Naive thymus-derived CD4-positive, alpha-beta T cell (primary cell): Measurements from ENCODE around the gene CTSF. TPM values are rescaled to one million over a fixed set of nuclear protein-coding genes. Genes with fewer than 3 reads are reported as not detected.

Experiments
- ATAC-seq: fragments of 150-1000 bp; cut with Tn5 transposase; 2 replicates; pipeline ENCODE4 v1.10.0; 2021; ENCODE audit warnings: mild to moderate bottlenecking, moderate library complexity
- CTCF ChIA-PET: fragments of 350-600 bp; sonication (Branson Sonifier 250); formaldehyde crosslinking; loops from one replicate; lab custom pipeline; 2021; ENCODE audit warnings: antibody characterized with exemption; lab: Charles Lee
- POLR2A ChIA-PET: fragments of 350-600 bp; sonication (Branson Sonifier 250); formaldehyde crosslinking; loops from one replicate; lab custom pipeline; 2021; ENCODE audit warnings: antibody characterized with exemption, inconsistent platforms; lab: Charles Lee
- DNase-seq, 9 donors: peaks; one replicate each; pipeline versions ENCODE4 v3.0.0 to v3.0.0-alpha.2; 2020 to 2022; ENCODE audit warnings: mixed read lengths in 1 of 9
- H3K27ac ChIP-seq: one replicate; pipeline ENCODE4 v1.7.0; 2013; ENCODE audit warnings: mild to moderate bottlenecking, low read depth, low read length, moderate library complexity
- H3K27me3 ChIP-seq, 2 donors: one replicate each; pipeline ENCODE4 v1.7.0; 2013; ENCODE audit warnings: low read length in 2 of 2, mild to moderate bottlenecking in 2 of 2, moderate library complexity in 2 of 2; ENCODE audit not compliant: control insufficient read depth in 2 of 2, insufficient read depth in 2 of 2
- H3K36me3 ChIP-seq, 3 experiments: 1 replicate in 2 of 3; 2 replicates in 1 of 3; pipeline ENCODE4 v1.7.0; 2013; ENCODE audit warnings: low read length in 3 of 3, mild to moderate bottlenecking in 3 of 3, moderate library complexity in 1 of 3; ENCODE audit not compliant: insufficient read depth in 3 of 3, control insufficient read depth in 2 of 3
- H3K4me1 ChIP-seq, 2 donors: one replicate each; pipeline ENCODE4 v1.7.0; 2013; ENCODE audit warnings: low read length in 2 of 2, mild to moderate bottlenecking in 2 of 2, moderate library complexity in 1 of 2; ENCODE audit not compliant: control insufficient read depth in 2 of 2, insufficient read depth in 2 of 2
- H3K4me3 ChIP-seq: 2 replicates; pipeline ENCODE4 v1.7.0; 2013; ENCODE audit warnings: mild to moderate bottlenecking, low read length
- H3K9me3 ChIP-seq, 3 experiments: 1 replicate in 2 of 3; 2 replicates in 1 of 3; pipeline ENCODE4 v1.7.0; 2013; ENCODE audit warnings: low read length in 3 of 3; ENCODE audit not compliant: control insufficient read depth in 2 of 3
- H3K27ac Mint-ChIP-seq, 9 donors: one replicate each; pipeline ENCODE4 v1.8.0; 2020 to 2022; ENCODE audit warnings: mixed read lengths in 9 of 9, mild to moderate bottlenecking in 8 of 9, moderate library complexity in 5 of 9, inconsistent platforms in 2 of 9
- H3K27me3 Mint-ChIP-seq, 5 donors: one replicate each; pipeline ENCODE4 v1.8.0; 2021 to 2022; ENCODE audit warnings: mixed read lengths in 5 of 5, mild to moderate bottlenecking in 1 of 5
- H3K36me3 Mint-ChIP-seq, 5 donors: one replicate each; pipeline ENCODE4 v1.8.0; 2020 to 2022; ENCODE audit warnings: mixed read lengths in 5 of 5, mild to moderate bottlenecking in 3 of 5, inconsistent platforms in 1 of 5
- H3K4me1 Mint-ChIP-seq, 7 donors: one replicate each; pipeline ENCODE4 v1.8.0; 2020 to 2022; ENCODE audit warnings: mixed read lengths in 7 of 7, mild to moderate bottlenecking in 3 of 7, inconsistent platforms in 1 of 7
- H3K4me3 Mint-ChIP-seq, 10 donors: one replicate each; pipeline ENCODE4 v1.8.0; 2020 to 2022; ENCODE audit warnings: mild to moderate bottlenecking in 10 of 10, mixed read lengths in 10 of 10, moderate library complexity in 6 of 10, inconsistent platforms in 2 of 10
- H3K9me3 Mint-ChIP-seq, 11 donors: one replicate each; pipeline ENCODE4 v1.8.0; 2020 to 2022; ENCODE audit warnings: mixed read lengths in 11 of 11, mild to moderate bottlenecking in 4 of 11, inconsistent platforms in 1 of 11, moderate library complexity in 1 of 11
- intact Hi-C, 2 donors: fragments of 100-400 bp; cut with micrococcal nuclease; formaldehyde crosslinking; loops; one replicate each; pipeline ENCODE4 v1.15.1; 2023
- polyA plus RNA-seq, 2 donors: library from polyadenylated mRNA; unstranded; fragments of 300-500 nt; fragmentation: Illumina TruSeq; gene quantifications; one replicate each; pipeline ENCODE4 v1.2.3, GENCODE V29; 2021
- total RNA-seq, 6 experiments: library from RNA in 5 of 6; stranded (reverse) in 5 of 6; gene quantifications; 1 replicate in 5 of 6; 2 replicates in 1 of 6; pipeline ENCODE4 v1.2.3 and lab custom pipeline; 2021 to 2026

Gene CTSF
- total RNA-seq, result 10 to 100 TPM in 4 of 5 experiments, 1 to 10 TPM in 1; 2.3 to 49.7 (median 21.1) TPM
- polyA plus RNA-seq, result 10 to 100 TPM; 27.3 to 28.8 TPM
- total RNA-seq (lab: John Stamatoyannopoulos, UW), result 24.2 reads per million, percentile 55 among the genes with 10 or more reads in this experiment

DNA sequence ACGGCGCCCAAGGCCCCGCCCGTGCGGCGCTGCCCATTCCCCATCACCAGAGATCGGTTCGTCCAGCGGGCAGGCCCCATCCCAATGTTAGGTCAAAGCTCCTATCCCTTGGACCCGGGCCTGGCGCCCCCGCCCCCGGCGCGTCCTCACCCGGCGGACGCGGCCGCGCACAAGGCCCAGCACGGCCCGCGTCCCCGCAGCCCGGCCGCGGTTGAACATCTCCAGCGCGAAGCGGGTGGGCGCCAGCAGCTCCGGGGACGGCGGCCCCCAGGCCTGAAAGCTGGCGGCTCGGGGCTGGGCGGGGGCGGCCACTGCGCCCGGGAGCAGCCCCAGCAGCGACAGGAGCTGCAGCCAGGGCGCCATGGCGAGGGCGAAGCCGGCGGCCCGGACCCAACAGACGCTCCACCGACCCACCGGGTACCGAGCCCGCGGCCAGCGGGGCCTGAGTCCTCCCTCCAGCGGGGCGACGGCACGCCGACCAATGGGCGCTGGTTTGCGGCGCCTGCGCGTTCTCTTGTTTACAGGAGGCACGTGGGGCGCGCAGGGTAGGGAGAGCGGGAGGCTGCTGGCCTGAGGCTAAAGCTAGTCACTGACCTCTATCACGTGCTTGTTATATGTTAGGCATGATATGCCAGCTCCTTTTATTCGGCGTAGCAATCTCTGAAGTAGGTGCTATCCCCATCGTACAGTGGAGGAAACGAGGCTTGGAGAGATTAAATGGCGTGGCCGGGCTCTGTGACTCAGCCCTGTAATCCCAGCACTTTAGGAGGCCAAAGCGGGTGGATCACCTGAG lies at the start of gene CTSF:
Gene CTSF, minus strand, starts transcription at position 483 of the 793 bp plus-strand sequence. Its CDS starts 120 bp downstream, at position 363.
- POLR2A ChIA-PET, result interaction anchor here (0.6 to 3.0 kb wide), 9 partner anchors 9 to 273 kb away, joined by 3 to 18 read pairs (median 4); partner anchors contain the start of genes RBM14, RBM4, RBM4B and ZDHHC24
- no peaks in the 10 kb centered on the region for H3K27me3 ChIP-seq
- Mint-ChIP-seq H3K36me3 (peaks cover 0 to 3% (median 0%) of the 10 kb centered on the region in 5 donors), H3K4me1 (peaks cover 2 to 13% (median 8%) of the 10 kb centered on the region in 7 donors), H3K27ac (peak within 1 kb of the TSS in 8 of 9 donors; percentile 77 to 90 (median 82)), H3K27me3 (peaks cover 0 to 36% (median 0%) of the 10 kb centered on the region in 5 donors), H3K4me3 (peak within 1 kb of the TSS; percentile 77 to 89 (median 82)), H3K9me3 (no peaks in the 10 kb centered on the region)
- no peaks in the 10 kb centered on the region for H3K36me3 ChIP-seq
- peak within 1 kb of the TSS; percentile 58 for H3K27ac ChIP-seq
- H3K9me3 ChIP-seq, result no peaks in the 10 kb centered on the region
- CTCF ChIA-PET, result interaction anchor here (0.6 to 2.9 kb wide), 4 partner anchors 9 to 1836 kb away, joined by 3 to 20 read pairs (median 6); partner anchors contain the start of gene RBM4B
- intact Hi-C loops, result loop anchor here in 1 of 2 donors (2.0 kb wide), 1 partner anchor 22 kb away; the partner anchor contains the start of genes ACTN3 and ZDHHC24
- H3K4me3 ChIP-seq, result peak within 1 kb of the TSS; percentile 65
- H3K4me1 ChIP-seq, result peaks cover 0 to 6% of the 10 kb centered on the region in 2 donors
- DNase-seq, result peak; percentile 55 to 72 (median 61)
- ATAC-seq, result peak; percentile 93

DNA sequence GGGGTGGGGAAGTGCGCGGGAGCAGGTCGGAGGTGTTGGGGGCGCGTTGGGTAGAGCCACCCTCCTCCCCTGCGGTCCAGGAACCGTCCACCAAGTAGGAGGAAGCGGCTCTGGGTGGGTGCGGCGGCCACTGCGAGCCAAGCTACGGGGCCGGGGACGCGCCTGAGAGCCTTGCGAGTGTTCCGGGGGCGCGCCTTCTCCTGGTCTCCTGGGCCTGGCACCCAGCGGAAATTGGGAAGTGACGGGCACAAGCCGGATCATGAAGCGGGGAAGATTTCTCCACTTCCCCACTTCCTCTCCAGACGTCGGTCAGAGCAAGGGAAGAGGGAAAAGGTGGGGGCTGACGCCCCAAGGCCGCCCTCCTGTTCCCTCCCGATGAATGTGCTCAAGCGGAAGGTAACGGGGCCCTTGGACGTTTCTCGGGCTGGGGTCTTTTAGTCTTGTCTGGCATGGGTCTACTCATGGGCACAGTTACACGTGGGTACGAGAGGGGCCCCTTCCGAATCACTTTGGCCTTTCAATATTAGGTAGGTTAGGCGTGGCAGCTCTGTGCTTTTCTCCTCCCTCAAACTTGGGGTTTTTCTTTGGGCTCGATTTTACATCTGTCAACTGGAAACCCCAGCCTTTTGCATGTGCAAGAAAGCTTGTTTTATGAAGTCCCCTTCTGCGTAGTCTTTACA lies 48.9 kb upstream of the CTSF start:
- Mint-ChIP-seq H3K36me3 (peaks cover 4 to 37% (median 17%) of the 10 kb centered on the region in 5 donors), H3K4me1 (peaks cover 32 to 62% (median 52%) of the 10 kb centered on the region in 7 donors), H3K9me3 (peaks cover 0 to 10% (median 0%) of the 10 kb centered on the region in 11 donors), H3K27ac (peak overlapping the region; percentile 96 to 99 (median 98)), H3K4me3 (peak overlapping the region; percentile 86 to 99 (median 98)), H3K27me3 (peaks cover 0 to 3% (median 0%) of the 10 kb centered on the region in 5 donors)
- H3K9me3 ChIP-seq, result no peaks in the 10 kb centered on the region
- no peaks in the 10 kb centered on the region for H3K27me3 ChIP-seq
- peaks cover 36 to 37% of the 10 kb centered on the region in 2 donors for H3K4me1 ChIP-seq
- H3K27ac ChIP-seq, result peak overlapping the region; percentile 83
- intact Hi-C loops, result loop anchor here (2.0 to 10.0 kb wide), 10 partner anchors 40 to 1195 kb away; partner anchors contain the start of genes KDM2A (in 2 of the 2), ACTN3 (in 1 of the 2), CDK2AP2 (in 1 of the 2) and DPP3 (in 1 of the 2)
- H3K36me3 ChIP-seq, result peaks cover 0 to 11% (median 0%) of the 10 kb centered on the region in 3 experiments
- peak overlapping the region; percentile 97 for H3K4me3 ChIP-seq
- ChIA-PET CTCF (interaction anchor here (1.0 to 2.4 kb wide), 4 partner anchors 21 to 61 kb away, joined by 3 to 15 read pairs (median 9); partner anchors contain the start of genes RBM4 and RBM4B), POLR2A (interaction anchor here (0.6 to 12.0 kb wide), 31 partner anchors 8 to 1012 kb away, joined by 3 to 376 read pairs (median 4); partner anchors contain the start of genes ACTN3, CCDC87, CCS and CTSF)
- ATAC-seq (no peak), DNase-seq (peak in 4 of 9 donors; percentile 28 to 59 (median 34))

DNA sequence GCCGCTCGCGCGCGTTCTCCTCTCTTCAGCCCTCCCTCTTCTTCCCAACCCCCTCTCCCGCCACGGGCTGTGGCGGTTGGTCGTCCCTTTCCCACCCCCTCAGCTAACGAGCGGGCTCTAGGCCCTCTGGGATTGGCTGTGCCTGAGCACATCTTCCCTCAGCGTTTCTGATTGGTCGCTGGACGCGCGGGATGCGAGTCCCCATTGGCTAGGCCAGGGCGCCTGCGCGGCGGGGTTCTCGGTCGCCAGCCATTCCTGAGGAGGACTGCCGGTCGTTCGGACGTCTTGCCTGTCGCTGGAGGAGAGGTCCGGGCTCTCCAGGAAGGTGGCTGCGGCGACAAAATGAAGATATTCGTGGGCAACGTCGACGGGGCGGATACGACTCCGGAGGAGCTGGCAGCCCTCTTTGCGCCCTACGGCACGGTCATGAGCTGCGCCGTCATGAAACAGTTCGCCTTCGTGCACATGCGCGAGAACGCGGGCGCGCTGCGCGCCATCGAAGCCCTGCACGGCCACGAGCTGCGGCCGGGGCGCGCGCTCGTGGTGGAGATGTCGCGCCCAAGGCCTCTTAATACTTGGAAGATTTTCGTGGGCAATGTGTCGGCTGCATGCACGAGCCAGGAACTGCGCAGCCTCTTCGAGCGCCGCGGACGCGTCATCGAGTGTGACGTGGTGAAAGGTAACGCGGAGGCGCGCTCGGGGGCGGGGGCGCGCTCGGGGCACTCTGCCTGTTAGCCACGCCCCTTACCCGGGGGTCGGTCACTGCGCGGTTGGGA lies 48.2 kb upstream of the CTSF start, which contains the start of gene RBM14:
Gene RBM14, plus strand, starts transcription at position 252 of the 776 bp plus-strand sequence. Its CDS starts 91 bp downstream, at position 343.
- intact Hi-C loops, result loop anchor here (1.0 to 10.0 kb wide), 16 partner anchors 23 to 1194 kb away; partner anchors contain the start of genes ACTN3 (in 2 of the 2), CCDC87 (in 2 of the 2), CCS (in 2 of the 2) and KDM2A (in 2 of the 2)
- DNase-seq (peak; percentile 96 to 99 (median 99)), ATAC-seq (peak; percentile 88)
- Mint-ChIP-seq H3K27me3 (peaks cover 0 to 3% (median 0%) of the 10 kb centered on the region in 5 donors), H3K4me3 (peak within 1 kb of the TSS; percentile 86 to 99 (median 98)), H3K9me3 (peaks cover 0 to 10% (median 0%) of the 10 kb centered on the region in 11 donors), H3K27ac (peak within 1 kb of the TSS; percentile 96 to 99 (median 98)), H3K36me3 (peaks cover 4 to 37% (median 15%) of the 10 kb centered on the region in 5 donors), H3K4me1 (peaks cover 26 to 55% (median 47%) of the 10 kb centered on the region in 7 donors)
- Histone ChIP-seq H3K27ac (peak within 1 kb of the TSS; percentile 83), H3K27me3 (no peaks in the 10 kb centered on the region), H3K4me3 (peak within 1 kb of the TSS; percentile 97), H3K9me3 (no peaks in the 10 kb centered on the region), H3K36me3 (peaks cover 0 to 11% (median 0%) of the 10 kb centered on the region in 3 experiments), H3K4me1 (peaks cover 29 to 30% of the 10 kb centered on the region in 2 donors)
- CTCF ChIA-PET, result interaction anchor here (0.6 to 2.4 kb wide), 5 partner anchors 22 to 61 kb away, joined by 3 to 15 read pairs (median 3); partner anchors contain the start of genes RBM4 and RBM4B
- POLR2A ChIA-PET, result interaction anchor here (0.6 to 12.0 kb wide), 32 partner anchors 9 to 1013 kb away, joined by 3 to 376 read pairs (median 4); partner anchors contain the start of genes ACTN3, CCDC87, CCS and CTSF

DNA sequence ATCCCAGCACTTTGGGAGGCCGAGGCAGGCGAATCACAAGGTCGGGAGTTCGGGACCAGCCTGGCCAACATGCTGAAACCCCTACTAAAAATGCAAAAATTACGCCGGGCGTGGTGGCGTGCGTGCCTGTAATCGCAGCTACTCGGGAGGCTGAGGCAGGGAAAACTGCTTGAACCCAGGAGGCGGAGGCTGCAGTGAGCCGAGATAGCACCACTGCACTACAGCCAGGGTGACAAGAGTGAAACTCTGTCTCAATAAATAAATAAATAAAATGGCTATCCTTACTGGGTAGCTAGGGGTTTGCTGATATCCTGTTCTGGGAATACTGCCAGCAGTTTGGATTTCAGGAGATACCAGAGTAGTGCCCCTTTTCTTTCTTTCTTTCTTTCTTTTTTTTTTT lies 45.7 kb upstream of the CTSF start:
- Histone ChIP-seq H3K4me3 (no peak overlapping the region), H3K4me1 (peaks cover 12 to 18% of the 10 kb centered on the region in 2 donors), H3K9me3 (no peaks in the 10 kb centered on the region), H3K36me3 (peaks cover 0 to 11% (median 0%) of the 10 kb centered on the region in 3 experiments), H3K27ac (no peak overlapping the region), H3K27me3 (no peaks in the 10 kb centered on the region)
- Mint-ChIP-seq H3K4me3 (no peak overlapping the region), H3K27me3 (peaks cover 0 to 3% (median 0%) of the 10 kb centered on the region in 5 donors), H3K36me3 (peaks cover 2 to 30% (median 13%) of the 10 kb centered on the region in 5 donors), H3K9me3 (peaks cover 0 to 7% (median 0%) of the 10 kb centered on the region in 11 donors), H3K27ac (no peak overlapping the region), H3K4me1 (peaks cover 18 to 44% (median 40%) of the 10 kb centered on the region in 7 donors)
- ChIA-PET CTCF (interaction anchor here (0.6 to 0.7 kb wide), 2 partner anchors 64 to 176 kb away, joined by 3 read pairs; no protein-coding TSS in a partner anchor), POLR2A (interaction anchor here (0.9 to 6.8 kb wide), 3 partner anchors 20 to 229 kb away, joined by 3 to 90 read pairs (median 19); partner anchors contain the start of genes CCDC87, CCS and RBM4)
- intact Hi-C loops, result loop anchor here in 1 of 2 donors (10.0 kb wide), 1 partner anchor 129 kb away; the partner anchor contains the start of gene DPP3
- ATAC-seq (no peak), DNase-seq (no peak)

DNA sequence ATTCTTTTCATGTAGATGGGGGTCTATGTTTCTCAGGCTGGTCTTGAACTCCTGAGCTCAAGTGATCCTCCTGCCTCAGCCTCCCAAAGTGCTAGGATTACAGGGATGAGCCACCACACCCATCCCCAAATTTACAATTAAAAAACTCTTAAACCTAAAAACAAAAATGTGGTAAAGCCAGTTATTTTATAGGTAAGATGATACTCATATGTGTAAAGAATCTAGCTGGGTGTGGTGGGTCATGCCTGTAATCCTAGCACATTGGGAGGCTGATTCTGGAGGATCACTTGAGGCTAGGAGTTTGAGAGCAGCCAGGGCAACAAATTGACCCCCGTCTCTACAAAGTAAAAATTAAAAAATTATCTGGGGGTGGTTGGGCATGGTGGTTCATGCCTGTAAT lies 44.1 kb upstream of the CTSF start:
- peaks cover 0 to 10% (median 0%) of the 10 kb centered on the region in 3 experiments for H3K36me3 ChIP-seq
- H3K4me3 ChIP-seq, result no peak overlapping the region
- no peaks in the 10 kb centered on the region for H3K9me3 ChIP-seq
- H3K4me1 ChIP-seq, result peaks cover 0 to 7% of the 10 kb centered on the region in 2 donors
- Mint-ChIP-seq H3K4me1 (peaks cover 5 to 28% (median 24%) of the 10 kb centered on the region in 7 donors), H3K9me3 (peaks cover 0 to 7% (median 0%) of the 10 kb centered on the region in 11 donors), H3K36me3 (peaks cover 0 to 14% (median 5%) of the 10 kb centered on the region in 5 donors), H3K27me3 (peaks cover 0 to 3% (median 0%) of the 10 kb centered on the region in 5 donors), H3K27ac (no peak overlapping the region), H3K4me3 (no peak overlapping the region)
- CTCF ChIA-PET, result interaction anchor here (0.6 kb wide), 1 partner anchor 737 kb away, joined by 3 read pairs; no protein-coding TSS in a partner anchor
- intact Hi-C loops, result loop anchor here in 1 of 2 donors (10.0 kb wide), 1 partner anchor 128 kb away; the partner anchor contains the start of gene DPP3
- POLR2A ChIA-PET, result interaction anchor here (1.2 to 3.3 kb wide), 4 partner anchors 16 to 146 kb away, joined by 3 to 19 read pairs (median 3); partner anchors contain the start of genes PELI3, RBM4 and RBM4B
- H3K27ac ChIP-seq, result no peak overlapping the region
- no peaks in the 10 kb centered on the region for H3K27me3 ChIP-seq
- ATAC-seq (no peak), DNase-seq (no peak)
